AG04449 (cell line): ENCODE measurements around the gene TNRC18.
"Not testable (repeated sequence)": the region's sequence is repeated elsewhere in the genome, so short reads cannot be mapped to it uniquely, and the experiment has no call there.

ENCODE experiments used
- CTCF ChIA-PET: fragments of 350-600 bp; formaldehyde crosslinking; extraction: SDS; loops from one replicate; lab custom pipeline; 2021; ENCODE audit warnings: antibody characterized with exemption; lab: Yijun Ruan, JAX
- POLR2A ChIA-PET: fragments of 400-600, 350-600 bp; formaldehyde crosslinking; extraction: SDS; loops from one replicate; lab custom pipeline; 2020; ENCODE audit warnings: antibody characterized with exemption, inconsistent platforms; lab: Yijun Ruan, JAX
- DNase-seq: peaks from one replicate; pipeline ENCODE4 v3.0.0-alpha.2; 2010; ENCODE audit warnings: low read depth, low spot score
- H3K4me3 ChIP-seq: 2 replicates; pipeline ENCODE4 v1.5.1; 2011; ENCODE audit warnings: low read depth, mild to moderate bottlenecking, control low read depth, low read length
- TF ChIP-seq, protein P1 (sequence below): IDR thresholded peaks from one replicate; pipeline ENCODE4 v1.5.1; 2011; ENCODE audit warnings: mild to moderate bottlenecking, moderate library complexity, low read length, control low read depth, inconsistent platforms; ENCODE audit not compliant: insufficient read depth; ENCODE audit errors: missing control alignments

Gene TNRC18

DNA sequence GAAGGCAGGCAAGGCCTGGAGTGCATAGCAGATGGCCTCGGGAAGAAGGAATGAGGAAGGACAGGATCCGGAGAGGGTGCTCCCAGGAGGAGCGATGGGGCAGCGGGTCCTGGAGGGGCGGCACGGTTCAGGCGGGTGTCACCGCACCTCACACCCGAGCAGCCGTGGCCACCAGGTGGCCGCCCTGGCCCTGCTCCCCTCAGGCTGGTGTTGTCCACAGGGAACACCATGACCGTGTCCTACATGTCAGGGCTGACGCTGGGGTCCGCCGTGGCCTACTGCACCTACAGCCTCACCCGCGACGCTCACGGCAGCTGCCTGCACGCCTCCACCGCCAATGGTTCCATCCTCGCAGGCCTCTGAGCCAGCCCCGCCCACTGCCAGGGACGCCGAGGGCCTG lies 121.1 kb downstream of the TNRC18 start:
- DNase-seq = no peak
- TF ChIP-seq, protein P1, sequence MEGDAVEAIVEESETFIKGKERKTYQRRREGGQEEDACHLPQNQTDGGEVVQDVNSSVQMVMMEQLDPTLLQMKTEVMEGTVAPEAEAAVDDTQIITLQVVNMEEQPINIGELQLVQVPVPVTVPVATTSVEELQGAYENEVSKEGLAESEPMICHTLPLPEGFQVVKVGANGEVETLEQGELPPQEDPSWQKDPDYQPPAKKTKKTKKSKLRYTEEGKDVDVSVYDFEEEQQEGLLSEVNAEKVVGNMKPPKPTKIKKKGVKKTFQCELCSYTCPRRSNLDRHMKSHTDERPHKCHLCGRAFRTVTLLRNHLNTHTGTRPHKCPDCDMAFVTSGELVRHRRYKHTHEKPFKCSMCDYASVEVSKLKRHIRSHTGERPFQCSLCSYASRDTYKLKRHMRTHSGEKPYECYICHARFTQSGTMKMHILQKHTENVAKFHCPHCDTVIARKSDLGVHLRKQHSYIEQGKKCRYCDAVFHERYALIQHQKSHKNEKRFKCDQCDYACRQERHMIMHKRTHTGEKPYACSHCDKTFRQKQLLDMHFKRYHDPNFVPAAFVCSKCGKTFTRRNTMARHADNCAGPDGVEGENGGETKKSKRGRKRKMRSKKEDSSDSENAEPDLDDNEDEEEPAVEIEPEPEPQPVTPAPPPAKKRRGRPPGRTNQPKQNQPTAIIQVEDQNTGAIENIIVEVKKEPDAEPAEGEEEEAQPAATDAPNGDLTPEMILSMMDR = no peak
- CTCF ChIA-PET = no interaction called here
- H3K4me3 ChIP-seq = no peak overlapping the region
- POLR2A ChIA-PET = no interaction called here

- no peak for DNase-seq
- ChIA-PET POLR2A (no interaction called here), CTCF (no interaction called here)
- H3K4me3 ChIP-seq = no peak overlapping the region
- TF ChIP-seq, protein P1 = no peak
Observed at GRCh38 chr7:5300366-5300765, 123.3 kb downstream of the TNRC18 start.

DNA sequence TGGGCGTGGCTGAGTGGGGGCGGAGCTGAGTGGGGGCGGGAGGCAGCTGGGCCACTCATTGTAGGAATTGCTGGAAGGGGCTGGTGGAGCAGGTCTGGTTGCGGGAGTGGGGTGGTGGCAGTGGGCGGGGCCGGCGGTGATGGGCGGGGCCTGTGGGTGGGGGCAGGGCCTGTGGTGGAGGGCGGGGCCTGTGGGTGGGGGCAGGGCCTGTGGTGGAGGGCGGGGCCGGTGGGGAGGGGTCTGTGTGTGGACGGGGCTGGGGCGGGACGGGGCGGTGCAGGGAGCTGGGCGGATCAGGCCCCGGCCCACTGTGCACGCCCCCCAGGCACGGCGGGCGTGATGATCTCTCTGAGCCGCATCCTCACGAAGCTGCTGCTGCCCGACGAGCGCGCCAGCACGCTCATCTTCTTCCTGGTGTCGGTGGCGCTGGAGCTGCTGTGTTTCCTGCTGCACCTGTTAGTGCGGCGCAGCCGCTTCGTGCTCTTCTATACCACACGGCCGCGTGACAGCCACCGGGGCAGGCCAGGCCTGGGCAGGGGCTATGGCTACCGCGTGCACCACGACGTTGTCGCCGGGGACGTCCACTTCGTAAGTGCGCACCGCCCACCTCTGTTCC lies 126.9 kb downstream of the TNRC18 start:
- H3K4me3 ChIP-seq = no peak overlapping the region
- ChIA-PET CTCF (no interaction called here), POLR2A (no interaction called here)
- DNase-seq = no peak
- TF ChIP-seq, protein P1 = no peak

- DNase-seq = no peak
- ChIA-PET CTCF (no interaction called here), POLR2A (no interaction called here)
- TF ChIP-seq, protein P1 = no peak
- H3K4me3 ChIP-seq = no peak overlapping the region
Observed at GRCh38 chr7:5296015-5296610, 127.5 kb downstream of the TNRC18 start.

GRCh38 chr7:5295039-5296014 lies 128.3 kb downstream of the TNRC18 start:
- no peak for DNase-seq
- CTCF ChIA-PET = no interaction called here
- TF ChIP-seq, protein P1 = no peak
- POLR2A ChIA-PET = no interaction called here
- H3K4me3 ChIP-seq = no peak overlapping the region

DNA sequence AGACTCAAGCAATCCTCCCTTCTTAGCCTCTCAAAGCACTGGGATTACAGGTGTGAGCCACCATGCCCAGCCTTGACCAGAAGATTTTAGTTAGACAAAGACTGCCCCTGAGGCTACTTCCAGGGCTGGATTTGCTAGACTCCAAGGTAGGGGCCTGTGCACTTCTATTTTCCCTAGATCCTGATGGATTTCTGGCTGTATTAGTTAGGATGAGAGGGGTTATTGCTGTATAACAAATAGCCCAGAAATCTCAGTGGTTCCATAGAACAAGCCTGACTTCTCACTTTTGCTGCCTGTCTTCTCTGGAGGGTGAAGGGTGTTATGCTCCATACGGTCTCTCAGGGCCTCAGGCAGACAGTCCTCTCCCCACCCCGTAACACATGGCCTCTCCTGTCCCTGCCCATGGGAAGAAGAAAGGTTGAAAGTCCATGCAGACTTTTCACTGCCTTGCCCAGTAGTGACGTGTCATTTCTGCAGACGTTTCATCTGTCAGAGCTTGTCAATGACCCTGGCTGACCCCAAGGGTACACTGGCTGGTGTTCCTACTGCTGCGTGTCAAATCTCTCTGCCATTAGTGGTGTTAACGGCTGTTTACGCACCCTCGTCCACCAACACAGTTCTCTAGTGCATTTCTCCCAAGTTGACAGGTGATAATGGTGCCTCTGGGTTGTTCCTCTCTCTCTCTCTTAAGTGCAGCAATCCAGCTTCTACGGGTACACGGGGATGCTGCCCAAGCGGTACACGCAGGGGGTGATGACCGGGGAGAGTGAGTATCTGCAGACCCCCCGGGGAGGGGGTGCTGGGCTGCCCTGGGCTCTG lies 129.3 kb downstream of the TNRC18 start:
- no peak overlapping the region for H3K4me3 ChIP-seq
- DNase-seq = no peak
- CTCF ChIA-PET = no interaction called here
- POLR2A ChIA-PET = no interaction called here
- TF ChIP-seq, protein P1 = no peak

DNA sequence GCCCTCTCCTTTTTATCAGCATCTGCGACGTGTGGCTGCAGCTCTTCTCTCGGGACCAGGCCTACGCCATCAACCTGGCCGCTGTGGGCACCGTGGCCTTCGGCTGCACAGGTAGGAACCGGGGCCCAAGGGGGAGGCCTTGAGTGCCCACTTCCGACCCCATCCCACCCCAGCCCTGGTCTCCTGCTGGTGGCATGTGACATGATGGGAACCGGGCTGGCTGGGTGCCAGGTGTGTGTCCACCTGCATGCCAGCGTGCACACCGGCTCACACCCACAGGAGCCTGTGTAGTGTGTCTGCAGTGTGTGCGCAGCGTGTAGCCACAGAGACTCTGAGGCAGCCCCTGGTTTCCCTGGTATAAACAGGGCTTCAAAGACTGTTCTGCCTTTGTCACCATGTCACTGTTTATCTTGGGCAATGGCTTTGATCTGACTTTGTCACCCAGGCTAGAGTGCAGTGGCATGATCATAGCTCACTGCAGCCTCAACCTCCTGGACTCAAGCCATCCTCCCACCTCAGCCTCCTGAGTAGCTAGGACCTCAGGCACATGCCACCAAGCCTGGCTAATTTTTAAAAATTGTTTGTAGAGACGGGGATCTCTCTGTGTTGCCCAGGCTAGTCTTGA lies 131.8 kb downstream of the TNRC18 start:
- DNase-seq, CTCF ChIA-PET, H3K4me3 ChIP-seq, POLR2A ChIA-PET: not testable (repeated sequence)
